Upper lobe of right lung (tissue), 1 donor: Measurements from ENCODE around the gene TMEM62. TPM values are rescaled to one million over a fixed set of nuclear protein-coding genes. Genes with fewer than 3 reads are reported as not detected.

Source experiments
- ATAC-seq: fragments of 200-7000 bp; cut with Tn5 transposase; one replicate; pipeline ENCODE4 v1.9.1; 2020; ENCODE audit warnings: mild to moderate bottlenecking, moderate library complexity
- DNase-seq: peaks from one replicate; pipeline ENCODE4 v3.0.0-alpha.2; 2020
- H3K27ac ChIP-seq: fragments of 200-600 bp; one replicate; pipeline ENCODE4 v1.8.0; 2022
- H3K27me3 ChIP-seq: fragments of 200-600 bp; one replicate; pipeline ENCODE4 v1.8.0; 2022; ENCODE audit warnings: mild to moderate bottlenecking
- H3K36me3 ChIP-seq: fragments of 200-600 bp; one replicate; pipeline ENCODE4 v1.8.0; 2022
- H3K4me1 ChIP-seq: fragments of 200-600 bp; one replicate; pipeline ENCODE4 v1.8.0; 2022
- H3K4me3 ChIP-seq: fragments of 200-600 bp; one replicate; pipeline ENCODE4 v1.8.0; 2022; ENCODE audit warnings: mild to moderate bottlenecking
- H3K9me3 ChIP-seq: fragments of 200-600 bp; one replicate; pipeline ENCODE4 v1.8.0; 2022
- intact Hi-C: fragments of 100-400 bp; cut with DNase I; formaldehyde crosslinking; loops from one replicate; pipeline ENCODE4 v1.11.0; 2022
- total RNA-seq: library from RNA; stranded (reverse); fragmentation: NEBNext Ultra II Directional; extraction: Animal tissue kit (Norgen Biotek cat#: 25700); gene quantifications from one replicate; pipeline ENCODE4 v1.2.1, GENCODE V29; 2021
- TF ChIP-seq, protein P1 (sequence below): fragments of 200-600 bp; IDR thresholded peaks from one replicate; pipeline ENCODE4 v1.8.0; 2022; ENCODE audit warnings: antibody characterized with exemption
- donor health status: DM: no; HTN: yes; CAD: no; lungs with severe emphysema.

The TMEM62 gene
- total RNA-seq, 1 donor from 2014 or later, result 28.1 TPM

DNA sequence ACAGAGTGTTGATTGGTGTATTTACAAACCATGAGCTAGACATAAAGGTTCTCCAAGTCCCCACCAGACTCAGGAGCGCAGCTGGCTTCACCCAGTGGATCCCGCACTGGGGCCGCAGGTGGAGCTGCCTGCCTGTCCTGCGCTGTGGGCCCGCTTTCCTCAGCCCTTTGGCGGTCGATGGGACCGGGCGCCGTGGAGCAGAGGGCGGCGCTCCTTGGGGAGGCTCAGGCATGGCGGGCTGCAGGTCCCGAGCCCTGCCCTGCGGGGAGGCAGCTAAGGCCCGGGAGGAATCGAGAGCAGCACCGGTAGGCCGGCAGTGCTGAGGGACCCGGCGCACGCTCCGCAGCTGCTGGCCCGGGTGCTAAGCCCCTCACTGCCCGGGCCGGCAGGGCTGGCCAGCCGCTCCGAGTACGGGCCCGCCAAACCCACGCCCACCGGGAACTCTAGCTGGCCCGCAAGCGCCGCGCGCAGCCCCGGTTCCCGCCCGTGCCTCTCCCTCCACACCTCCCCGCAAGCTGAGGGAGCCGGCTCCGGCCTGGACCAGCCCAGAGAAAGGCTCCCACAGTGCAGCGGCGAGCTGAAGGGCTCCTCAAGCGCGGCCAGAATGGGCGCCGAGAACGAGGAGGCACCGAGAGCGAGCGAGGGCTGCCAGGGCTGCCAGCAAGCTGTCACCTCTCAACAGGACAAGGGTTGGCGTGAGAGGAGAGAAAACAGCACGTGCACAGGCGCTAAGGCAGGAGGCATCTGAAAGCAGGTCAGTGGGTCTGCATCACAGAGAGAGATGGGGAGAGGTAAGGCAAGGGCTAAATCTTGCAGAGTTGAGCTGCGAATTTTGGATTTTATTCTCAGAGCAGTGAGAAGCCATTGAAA, 93.3 kb downstream of the TMEM62 start:
- ATAC-seq (no peak), DNase-seq (no peak)
- intact Hi-C loops, result no loop called here
- H3K27ac ChIP-seq, result no peak overlapping the region
- no peaks in the 10 kb centered on the region for H3K9me3 ChIP-seq
- no peak overlapping the region for H3K4me3 ChIP-seq
- H3K27me3 ChIP-seq, result no peaks in the 10 kb centered on the region
- TF ChIP-seq, protein P1, sequence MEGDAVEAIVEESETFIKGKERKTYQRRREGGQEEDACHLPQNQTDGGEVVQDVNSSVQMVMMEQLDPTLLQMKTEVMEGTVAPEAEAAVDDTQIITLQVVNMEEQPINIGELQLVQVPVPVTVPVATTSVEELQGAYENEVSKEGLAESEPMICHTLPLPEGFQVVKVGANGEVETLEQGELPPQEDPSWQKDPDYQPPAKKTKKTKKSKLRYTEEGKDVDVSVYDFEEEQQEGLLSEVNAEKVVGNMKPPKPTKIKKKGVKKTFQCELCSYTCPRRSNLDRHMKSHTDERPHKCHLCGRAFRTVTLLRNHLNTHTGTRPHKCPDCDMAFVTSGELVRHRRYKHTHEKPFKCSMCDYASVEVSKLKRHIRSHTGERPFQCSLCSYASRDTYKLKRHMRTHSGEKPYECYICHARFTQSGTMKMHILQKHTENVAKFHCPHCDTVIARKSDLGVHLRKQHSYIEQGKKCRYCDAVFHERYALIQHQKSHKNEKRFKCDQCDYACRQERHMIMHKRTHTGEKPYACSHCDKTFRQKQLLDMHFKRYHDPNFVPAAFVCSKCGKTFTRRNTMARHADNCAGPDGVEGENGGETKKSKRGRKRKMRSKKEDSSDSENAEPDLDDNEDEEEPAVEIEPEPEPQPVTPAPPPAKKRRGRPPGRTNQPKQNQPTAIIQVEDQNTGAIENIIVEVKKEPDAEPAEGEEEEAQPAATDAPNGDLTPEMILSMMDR, result no peak
- H3K36me3 ChIP-seq, result no peaks in the 10 kb centered on the region
- no peaks in the 10 kb centered on the region for H3K4me1 ChIP-seq

DNA sequence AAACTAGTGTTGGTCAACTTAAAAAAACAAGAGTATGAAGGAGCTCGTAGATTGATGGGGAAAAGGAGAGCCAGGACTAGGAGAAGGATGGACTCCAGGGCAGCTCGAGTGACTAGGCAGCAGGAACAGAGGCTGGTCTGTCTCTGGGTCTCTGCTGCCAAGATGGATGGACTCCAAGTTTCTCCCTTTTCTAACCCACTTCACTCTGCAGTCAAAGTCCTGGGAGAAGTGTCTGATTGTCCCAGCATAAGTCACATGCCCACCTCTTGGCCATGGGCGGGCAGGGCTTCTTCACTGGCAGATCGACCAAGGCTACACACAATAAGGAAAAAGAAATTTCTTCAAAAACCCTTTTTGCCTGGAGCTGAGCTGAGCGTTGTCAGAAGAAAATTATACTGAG, 96.6 kb downstream of the TMEM62 start:
- intact Hi-C loops, result no loop called here
- no peak for ATAC-seq
- no peak overlapping the region for H3K4me3 ChIP-seq

DNA sequence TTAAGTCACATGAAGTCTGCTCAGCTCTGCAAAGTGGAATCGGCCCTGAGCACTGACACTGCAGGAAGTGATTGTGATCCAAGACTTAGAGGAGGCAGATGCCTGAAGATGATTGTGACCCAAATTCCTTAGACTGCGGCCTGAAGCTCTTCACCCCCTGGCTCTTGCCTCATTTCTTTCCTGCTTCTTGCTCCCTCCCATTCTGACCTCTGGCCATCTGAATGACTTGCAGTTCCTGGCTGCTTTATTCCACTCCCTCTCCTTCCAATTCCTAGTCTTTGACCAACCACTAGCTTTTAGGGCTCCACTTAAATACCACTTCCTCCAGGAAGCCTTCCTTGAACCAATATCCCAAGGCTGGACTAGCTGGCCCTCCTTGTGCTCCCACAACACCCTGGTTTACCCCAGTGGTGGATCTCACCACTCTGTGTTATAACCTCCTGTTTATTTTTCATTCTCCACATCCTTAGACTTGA, 97.3 kb downstream of the TMEM62 start:
- peak; percentile 52 for ATAC-seq
- peak overlapping the region; percentile 24 for H3K27ac ChIP-seq
- TF ChIP-seq, protein P1, result no peak

More for the DNA sequence above, 96.6 kb downstream of the TMEM62 start:
- DNase-seq, result no peak
- Histone ChIP-seq H3K27ac (no peak overlapping the region), H3K4me1 (no peaks in the 10 kb centered on the region), H3K27me3 (no peaks in the 10 kb centered on the region), H3K9me3 (no peaks in the 10 kb centered on the region), H3K36me3 (no peaks in the 10 kb centered on the region)
- TF ChIP-seq, protein P1, result no peak

DNA sequence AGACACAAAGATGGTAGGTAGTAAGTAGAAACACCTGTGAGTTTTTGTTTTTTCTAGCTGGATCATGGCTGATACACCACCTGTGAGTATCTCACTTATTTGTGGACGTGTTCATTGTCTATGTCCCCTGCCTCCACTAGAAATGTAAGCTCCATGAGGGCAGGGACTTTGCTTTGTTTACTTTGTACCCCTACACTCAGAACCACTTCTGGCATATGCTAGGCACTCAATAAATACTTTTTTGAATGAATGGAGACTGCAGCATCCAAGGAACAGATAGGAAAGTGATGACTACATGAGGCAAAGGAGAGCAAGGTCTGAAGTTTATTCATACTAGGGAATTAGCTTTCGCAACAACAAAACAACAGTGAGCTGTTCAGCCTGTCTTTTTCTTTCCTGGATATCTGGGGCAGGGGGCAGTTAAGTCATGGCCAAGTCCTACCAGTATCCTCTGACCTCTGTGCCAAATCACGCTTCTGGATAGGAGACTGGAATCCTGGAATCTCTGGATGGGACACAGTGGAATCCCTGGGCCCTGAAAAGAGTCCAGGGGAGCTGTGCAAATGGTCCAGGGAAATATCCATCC, 99.0 kb downstream of the TMEM62 start:
- no peaks in the 10 kb centered on the region for H3K36me3 ChIP-seq
- TF ChIP-seq, protein P1, result no peak
- H3K27ac ChIP-seq, result no peak overlapping the region
- ATAC-seq (no peak), DNase-seq (no peak)
- H3K4me1 ChIP-seq, result no peaks in the 10 kb centered on the region
- H3K4me3 ChIP-seq, result no peak overlapping the region
- intact Hi-C loops, result no loop called here
- H3K27me3 ChIP-seq, result no peaks in the 10 kb centered on the region
- H3K9me3 ChIP-seq, result no peaks in the 10 kb centered on the region

More for the DNA sequence above, 97.3 kb downstream of the TMEM62 start:
- Histone ChIP-seq H3K36me3 (no peaks in the 10 kb centered on the region), H3K4me3 (no peak overlapping the region), H3K9me3 (no peaks in the 10 kb centered on the region), H3K27me3 (no peaks in the 10 kb centered on the region), H3K4me1 (no peaks in the 10 kb centered on the region)
- no peak for DNase-seq
- intact Hi-C loops, result no loop called here

Other genes starting within 250 kb of the TMEM62 start
- gene TTBK2, start 212.8 kb upstream of the TMEM62 start, total RNA-seq, result 19.1 TPM
- 37.9 TPM for gene UBR1, start 27.5 kb upstream of the TMEM62 start, total RNA-seq
- gene CCNDBP1, start 51.8 kb downstream of the TMEM62 start, total RNA-seq, result 57.9 TPM
- not detected for gene EPB42, start 87.4 kb downstream of the TMEM62 start, total RNA-seq
- not detected for gene TGM5, start 133.3 kb downstream of the TMEM62 start, total RNA-seq
- gene TGM7, start 168.7 kb downstream of the TMEM62 start, total RNA-seq, result not detected
- 8.1 TPM for gene LCMT2, start 197.0 kb downstream of the TMEM62 start, total RNA-seq
- 18.3 TPM for gene ZSCAN29, start 237.5 kb downstream of the TMEM62 start, total RNA-seq
- 21.3 TPM for gene TUBGCP4, start 237.5 kb downstream of the TMEM62 start, total RNA-seq